Subcutaneous adipose tissue (tissue), 4 donors: ENCODE data around the gene NCOA7. TPM values are rescaled to one million over a fixed set of nuclear protein-coding genes. Genes with fewer than 3 reads are reported as not detected.

Source experiments
- total RNA-seq, 4 donors: library from RNA; depleted of rRNA; stranded (reverse); fragments of >200 nt; gene quantifications; one replicate each; pipeline ENCODE4 v1.1.0, GENCODE V29; 2016
- TF ChIP-seq, protein P1 (sequence below): fragments of 450-650 bp; IDR thresholded peaks from one replicate; pipeline ENCODE4 v1.5.1; 2016; ENCODE audit warnings: low read depth, mild to moderate bottlenecking, control low read depth, antibody characterized with exemption, moderate library complexity

NCOA7 gene
- total RNA-seq, 4 donors from 2014 or later, result 59.9 to 71.9 (median 62.2) TPM

DNA sequence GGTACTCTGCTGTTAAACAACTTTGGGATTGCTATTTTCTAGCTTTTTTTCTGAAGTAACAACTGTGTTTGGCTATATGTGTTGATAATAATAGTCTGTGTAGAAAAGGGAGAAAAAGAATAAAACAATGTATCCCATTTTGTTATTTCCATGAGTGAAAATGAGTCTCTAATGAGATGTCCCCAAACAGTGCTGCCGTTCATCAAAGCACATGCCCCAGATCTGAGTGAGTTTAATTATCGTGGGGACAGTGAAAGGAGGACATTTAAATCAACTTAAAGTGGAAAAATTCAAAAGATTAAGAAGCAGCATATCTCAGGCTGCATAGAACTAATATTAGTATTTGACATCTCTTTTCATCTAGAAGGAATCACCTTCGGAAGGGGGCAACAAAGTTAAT is 59.6 kb downstream of the NCOA7 start:
- TF ChIP-seq, protein P1, sequence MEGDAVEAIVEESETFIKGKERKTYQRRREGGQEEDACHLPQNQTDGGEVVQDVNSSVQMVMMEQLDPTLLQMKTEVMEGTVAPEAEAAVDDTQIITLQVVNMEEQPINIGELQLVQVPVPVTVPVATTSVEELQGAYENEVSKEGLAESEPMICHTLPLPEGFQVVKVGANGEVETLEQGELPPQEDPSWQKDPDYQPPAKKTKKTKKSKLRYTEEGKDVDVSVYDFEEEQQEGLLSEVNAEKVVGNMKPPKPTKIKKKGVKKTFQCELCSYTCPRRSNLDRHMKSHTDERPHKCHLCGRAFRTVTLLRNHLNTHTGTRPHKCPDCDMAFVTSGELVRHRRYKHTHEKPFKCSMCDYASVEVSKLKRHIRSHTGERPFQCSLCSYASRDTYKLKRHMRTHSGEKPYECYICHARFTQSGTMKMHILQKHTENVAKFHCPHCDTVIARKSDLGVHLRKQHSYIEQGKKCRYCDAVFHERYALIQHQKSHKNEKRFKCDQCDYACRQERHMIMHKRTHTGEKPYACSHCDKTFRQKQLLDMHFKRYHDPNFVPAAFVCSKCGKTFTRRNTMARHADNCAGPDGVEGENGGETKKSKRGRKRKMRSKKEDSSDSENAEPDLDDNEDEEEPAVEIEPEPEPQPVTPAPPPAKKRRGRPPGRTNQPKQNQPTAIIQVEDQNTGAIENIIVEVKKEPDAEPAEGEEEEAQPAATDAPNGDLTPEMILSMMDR, result no peak

DNA sequence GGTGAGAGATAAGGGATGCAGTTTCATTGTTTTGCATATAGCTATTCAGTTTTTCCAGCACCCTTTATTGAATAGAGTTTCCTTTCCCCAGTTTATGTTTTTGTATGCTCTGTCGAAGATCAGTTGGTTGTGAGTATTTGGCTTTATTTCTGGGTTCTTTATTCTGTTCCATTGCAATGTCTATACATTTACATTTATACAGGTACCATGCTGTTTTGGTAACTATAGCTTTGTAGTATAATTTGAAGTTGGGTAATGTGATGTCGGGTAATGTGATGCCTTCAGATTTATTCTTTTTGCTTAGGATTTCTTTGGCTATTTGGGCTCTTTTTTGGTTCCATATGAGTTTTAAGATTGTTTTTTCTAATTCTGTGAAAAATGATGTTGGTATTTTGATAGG is 61.8 kb downstream of the NCOA7 start:
- TF ChIP-seq, protein P1, result no peak

DNA sequence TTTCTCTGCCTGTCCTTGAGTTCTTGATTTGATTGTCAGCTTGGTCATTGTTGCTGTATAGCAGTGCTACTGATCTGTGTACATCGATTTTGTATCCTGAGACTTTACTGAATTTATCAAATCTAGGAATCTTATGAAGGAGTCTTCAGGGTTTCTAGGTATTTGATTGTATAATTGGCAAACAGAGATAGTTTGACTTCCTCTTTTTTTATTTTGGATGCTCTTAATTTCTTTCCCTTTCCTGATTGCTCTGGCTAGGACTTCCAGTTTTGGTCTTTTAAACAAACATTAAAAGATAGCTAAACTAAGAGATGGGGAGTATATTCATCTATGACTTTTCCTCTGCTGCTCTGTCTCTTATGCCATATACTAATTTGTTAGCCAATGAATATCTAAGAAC is 62.4 kb downstream of the NCOA7 start:
- TF ChIP-seq, protein P1, result no peak

DNA sequence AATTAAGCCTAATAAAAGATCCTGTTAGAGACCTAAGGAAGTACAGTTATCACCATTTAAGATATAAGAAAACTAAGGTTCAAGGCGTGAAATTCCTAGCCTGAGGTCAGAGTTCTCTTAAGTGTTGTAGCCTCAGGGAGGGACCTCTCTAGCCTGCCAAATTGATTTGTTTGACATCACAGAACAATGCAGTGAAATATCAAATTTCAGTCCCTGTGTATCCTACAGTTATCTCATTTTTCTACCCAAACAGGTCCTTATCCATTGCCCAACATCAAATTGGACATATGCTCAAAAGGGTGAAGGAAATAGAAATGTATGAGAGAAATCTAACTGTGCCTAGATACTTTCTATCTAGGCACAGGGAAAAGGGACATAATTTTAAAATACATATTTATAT is 63.0 kb downstream of the NCOA7 start:
- TF ChIP-seq, protein P1, result no peak

DNA sequence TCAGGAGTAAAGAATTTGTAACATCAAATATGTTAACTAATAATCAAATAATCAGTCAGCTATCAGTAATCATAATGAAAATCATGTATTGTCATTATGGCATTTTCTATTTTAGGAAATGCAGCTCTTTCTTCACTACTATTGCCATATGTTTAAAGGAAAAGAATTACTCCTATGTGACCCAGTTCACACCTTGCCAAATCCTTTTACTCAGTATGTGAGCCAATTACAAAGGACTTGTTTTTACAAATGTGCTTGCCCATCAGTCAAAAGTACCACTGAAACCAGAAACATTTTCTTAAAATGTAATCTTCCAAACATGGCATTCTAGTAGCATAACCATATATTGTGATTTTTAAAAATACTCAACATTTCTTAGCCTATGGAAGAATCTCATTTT is 63.6 kb downstream of the NCOA7 start:
- TF ChIP-seq, protein P1, result no peak

DNA sequence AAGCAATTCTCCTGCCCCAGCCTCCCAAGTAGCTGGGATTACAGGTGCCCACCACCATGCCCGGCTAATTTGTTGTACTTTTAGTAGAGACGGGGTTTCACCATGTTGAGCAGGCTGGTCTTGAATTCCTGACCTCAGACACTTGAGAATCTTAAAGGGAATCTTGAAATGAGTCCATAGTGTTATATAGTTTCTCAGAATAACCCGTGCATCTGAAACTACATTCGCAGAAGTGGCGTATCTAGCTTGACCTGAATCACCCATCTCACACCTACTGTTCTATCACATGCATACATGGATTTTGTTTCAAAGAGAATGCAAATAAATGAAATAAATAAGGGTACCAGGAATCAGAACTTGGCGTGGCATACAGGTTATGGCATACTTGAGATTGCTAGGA is 65.0 kb downstream of the NCOA7 start:
- TF ChIP-seq, protein P1, result no peak

DNA sequence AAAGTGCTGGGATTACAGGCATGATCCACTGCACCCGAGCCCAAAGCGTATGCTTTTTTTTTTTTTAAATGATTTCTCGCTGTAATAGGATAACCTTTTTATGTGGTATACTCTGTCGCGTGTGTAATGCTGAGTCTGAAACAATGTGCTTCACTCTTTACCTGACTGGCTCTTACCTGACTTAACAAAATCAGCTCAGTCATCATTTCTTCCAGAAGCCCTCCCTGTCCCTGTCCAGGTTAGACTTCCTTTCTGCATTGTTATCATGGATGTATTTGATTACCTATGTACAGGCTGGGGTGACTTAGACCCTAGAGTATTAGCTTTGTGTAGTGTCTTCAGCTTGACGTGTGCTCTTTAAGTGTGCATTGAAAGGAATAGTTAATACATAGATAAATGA is 67.1 kb downstream of the NCOA7 start:
- TF ChIP-seq, protein P1, result no peak
